ENCODE results near the gene SND1.
A peak's percentile ranks its signal among the peaks of the same experiment; 100 is the strongest.

SND1 gene

DNA sequence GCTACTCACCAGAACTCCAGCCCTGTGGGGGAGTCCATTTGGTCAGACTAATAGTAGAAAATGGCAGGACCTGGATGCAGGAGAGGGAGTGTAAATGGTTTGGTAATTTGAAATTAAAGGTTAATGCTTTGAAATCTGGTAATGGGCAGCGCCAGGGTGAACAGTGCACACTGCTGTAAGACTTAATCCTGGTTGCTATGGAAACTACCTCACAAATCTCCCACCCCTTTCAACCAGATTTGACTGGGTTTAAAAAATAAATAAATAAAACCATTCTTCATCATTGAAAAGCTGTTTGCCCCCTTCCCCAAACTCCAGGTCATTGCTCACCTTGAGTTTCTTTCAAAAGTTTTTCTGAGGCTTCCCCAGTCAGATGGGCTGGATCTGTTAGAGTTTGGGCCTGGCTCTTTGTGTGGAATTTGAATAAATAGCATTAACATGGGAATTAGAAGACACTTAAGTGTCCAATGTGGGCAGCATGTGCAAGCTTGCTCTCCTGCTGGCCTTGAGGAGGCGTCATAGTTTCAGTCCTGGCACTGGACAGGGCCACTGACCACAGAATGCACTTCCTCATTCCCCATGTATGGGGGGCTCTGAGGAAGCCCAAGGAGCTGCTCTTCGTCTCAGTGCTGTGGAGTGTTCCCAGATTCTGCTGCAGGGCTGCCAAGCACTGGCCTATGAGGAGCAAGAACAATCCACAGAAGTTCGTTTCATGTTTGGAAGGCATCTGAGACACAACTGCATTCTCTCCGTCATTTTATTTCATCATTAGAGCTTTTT is 288.6 kb downstream of the SND1 start:
- H3K27ac Mint-ChIP-seq = no peak overlapping the region
- no peak for DNase-seq

GRCh38 chr7:127941476-127942210 is 289.6 kb downstream of the SND1 start:
- H3K27ac Mint-ChIP-seq = peak overlapping the region in 1 of 2 donors; percentile 8
- no peak for ATAC-seq
- no peaks in the 10 kb centered on the region for H3K9me3 Mint-ChIP-seq

More for the DNA sequence above, 288.6 kb downstream of the SND1 start:
- no peak for ATAC-seq
- H3K4me3 Mint-ChIP-seq = no peak overlapping the region
- H3K9me3 Mint-ChIP-seq = no peaks in the 10 kb centered on the region
- H3K4me1 Mint-ChIP-seq = peaks cover under 1% of the 10 kb centered on the region
- H3K27me3 Mint-ChIP-seq = no peaks in the 10 kb centered on the region

GRCh38 chr7:127943541-127944521 is 291.8 kb downstream of the SND1 start:
- H3K27ac Mint-ChIP-seq = no peak overlapping the region
- no peak for ATAC-seq
- H3K27me3 Mint-ChIP-seq = no peaks in the 10 kb centered on the region
- no peak for DNase-seq
- no peaks in the 10 kb centered on the region for H3K9me3 Mint-ChIP-seq
- H3K4me1 Mint-ChIP-seq = no peaks in the 10 kb centered on the region
- no peak overlapping the region for H3K4me3 Mint-ChIP-seq

More at GRCh38 chr7:127941476-127942210, 289.6 kb downstream of the SND1 start:
- no peaks in the 10 kb centered on the region for H3K4me1 Mint-ChIP-seq
- DNase-seq = no peak
- no peak overlapping the region for H3K4me3 Mint-ChIP-seq
- H3K27me3 Mint-ChIP-seq = no peaks in the 10 kb centered on the region

- Mint-ChIP-seq H3K9me3 (no peaks in the 10 kb centered on the region), H3K27me3 (no peaks in the 10 kb centered on the region), H3K4me1 (no peaks in the 10 kb centered on the region), H3K4me3 (no peak overlapping the region), H3K27ac (no peak overlapping the region)
- no peak for ATAC-seq
- DNase-seq = no peak
Measured at GRCh38 chr7:127946111-127946510, 294.1 kb downstream of the SND1 start.

GRCh38 chr7:127946847-127947246 is 294.9 kb downstream of the SND1 start:
- Mint-ChIP-seq H3K4me1 (no peaks in the 10 kb centered on the region), H3K27me3 (no peaks in the 10 kb centered on the region), H3K9me3 (no peaks in the 10 kb centered on the region), H3K4me3 (no peak overlapping the region), H3K27ac (no peak overlapping the region)
- no peak for ATAC-seq
- no peak for DNase-seq

GRCh38 chr7:127948312-127948711 is 296.3 kb downstream of the SND1 start:
- no peak overlapping the region for H3K27ac Mint-ChIP-seq
- H3K4me1 Mint-ChIP-seq = no peaks in the 10 kb centered on the region

DNA sequence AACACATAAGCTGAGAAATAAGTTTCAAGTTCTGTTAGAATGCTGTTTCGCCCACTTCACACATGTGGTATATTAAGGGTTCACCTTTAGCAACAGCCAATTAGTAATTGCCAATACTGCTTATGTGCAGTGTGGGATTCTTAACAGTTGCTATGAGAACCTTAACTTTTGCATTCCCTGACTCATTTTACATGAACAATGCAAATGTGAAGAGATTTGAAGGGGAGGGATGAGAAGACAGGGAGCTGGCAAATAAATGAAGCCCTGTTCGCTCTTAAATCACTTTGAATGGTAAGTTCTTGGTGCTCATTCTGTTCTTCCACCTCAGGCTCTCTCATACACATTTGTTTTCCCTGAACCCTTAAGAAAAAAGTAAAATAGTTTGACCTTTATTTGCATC is 296.9 kb downstream of the SND1 start:
- H3K4me1 Mint-ChIP-seq = no peaks in the 10 kb centered on the region
- DNase-seq (no peak), ATAC-seq (no peak)
- peak overlapping the region in 1 of 2 donors; percentile 12 for H3K27ac Mint-ChIP-seq
- H3K9me3 Mint-ChIP-seq = no peaks in the 10 kb centered on the region
- H3K4me3 Mint-ChIP-seq = no peak overlapping the region
- no peaks in the 10 kb centered on the region for H3K27me3 Mint-ChIP-seq

More at GRCh38 chr7:127948312-127948711, 296.3 kb downstream of the SND1 start:
- no peak for ATAC-seq
- Mint-ChIP-seq H3K4me3 (no peak overlapping the region), H3K27me3 (no peaks in the 10 kb centered on the region), H3K9me3 (no peaks in the 10 kb centered on the region)
- no peak for DNase-seq

- Mint-ChIP-seq H3K4me1 (no peaks in the 10 kb centered on the region), H3K27ac (no peak overlapping the region), H3K9me3 (no peaks in the 10 kb centered on the region), H3K27me3 (no peaks in the 10 kb centered on the region), H3K4me3 (no peak overlapping the region)
- ATAC-seq (no peak), DNase-seq (no peak)
Measured at GRCh38 chr7:127949769-127950222, 297.8 kb downstream of the SND1 start.

DNA sequence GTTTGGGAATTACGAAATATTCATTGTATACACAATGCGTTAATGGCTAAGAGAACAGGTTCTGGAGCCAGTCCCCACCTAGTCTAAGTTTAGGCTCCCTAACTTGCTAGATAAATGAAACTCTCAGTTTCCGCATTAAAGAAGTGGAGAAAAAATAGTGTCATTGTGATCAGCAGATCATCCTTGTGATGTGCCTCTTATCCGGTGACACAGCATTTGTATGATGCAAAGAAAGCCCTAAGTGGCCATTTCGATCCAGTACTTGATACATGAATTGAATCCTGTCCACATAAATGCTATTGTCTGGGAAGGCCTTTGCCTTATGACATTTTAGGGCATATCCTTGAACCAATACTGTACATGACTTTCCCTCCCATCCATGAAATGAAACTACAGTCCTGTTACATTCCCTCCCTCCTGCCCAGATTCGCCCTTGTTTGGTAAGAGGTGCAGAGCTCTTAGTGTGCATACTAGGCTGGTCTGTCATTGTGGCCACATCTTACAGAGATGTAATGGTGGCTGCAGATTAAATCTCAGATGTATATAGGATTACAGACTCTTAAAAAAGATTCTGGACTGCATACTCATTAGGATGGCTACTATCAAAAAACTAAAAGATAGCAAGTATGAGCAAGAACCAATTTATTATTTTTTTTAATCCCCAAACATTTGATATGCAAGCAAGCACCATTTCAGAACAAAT is 298.4 kb downstream of the SND1 start:
- H3K27me3 Mint-ChIP-seq = no peaks in the 10 kb centered on the region
- ATAC-seq = no peak
- H3K4me1 Mint-ChIP-seq = no peaks in the 10 kb centered on the region
- H3K4me3 Mint-ChIP-seq = no peak overlapping the region
- no peak overlapping the region for H3K27ac Mint-ChIP-seq
- no peaks in the 10 kb centered on the region for H3K9me3 Mint-ChIP-seq
- DNase-seq = no peak

DNA sequence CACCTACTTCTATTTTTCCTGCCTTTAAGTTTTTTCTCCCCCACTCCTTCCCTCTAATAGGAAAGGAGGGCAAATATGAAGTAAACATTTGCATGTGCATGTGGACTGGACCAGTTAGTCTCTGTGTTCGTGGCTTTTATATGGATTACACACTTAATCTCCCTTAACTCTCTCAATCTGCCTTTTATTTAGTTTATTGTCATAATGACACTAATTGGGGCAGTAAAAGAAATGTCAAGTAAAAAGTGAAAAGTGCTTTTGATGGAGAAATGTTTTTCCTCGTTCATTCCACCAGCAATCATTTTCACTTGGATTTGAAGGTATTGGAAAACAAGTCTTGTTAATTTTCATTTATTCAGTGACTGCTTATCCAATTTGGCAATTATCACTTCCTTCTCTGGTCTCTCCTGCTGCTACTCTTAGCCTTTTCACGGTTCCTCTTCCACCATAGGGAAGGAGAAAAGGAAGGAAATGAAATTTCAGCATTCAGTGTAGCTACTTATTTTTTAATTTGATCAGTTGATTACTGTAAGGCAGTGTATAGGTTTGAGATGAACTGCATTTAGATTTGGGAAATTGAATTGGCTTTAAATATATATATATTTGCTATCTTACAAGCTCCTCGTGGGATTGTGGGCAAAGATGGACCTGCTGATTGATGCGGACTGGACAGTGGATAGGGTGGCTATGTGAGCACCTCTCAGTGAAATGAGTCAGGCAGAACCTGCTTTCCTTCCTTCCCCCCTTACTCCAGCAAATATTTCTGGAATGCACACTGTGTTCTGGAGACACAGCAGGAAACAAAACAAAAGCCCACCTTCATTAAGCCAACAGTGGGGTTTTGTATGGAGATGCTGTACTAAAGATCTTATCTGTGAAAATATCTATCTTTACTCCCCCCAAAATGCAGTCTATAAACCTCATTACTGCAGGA is 301.7 kb downstream of the SND1 start:
- Mint-ChIP-seq H3K9me3 (no peaks in the 10 kb centered on the region), H3K27ac (no peak overlapping the region), H3K4me1 (no peaks in the 10 kb centered on the region), H3K27me3 (no peaks in the 10 kb centered on the region), H3K4me3 (no peak overlapping the region)
- ATAC-seq (no peak), DNase-seq (no peak)

- H3K27ac Mint-ChIP-seq = no peak overlapping the region
- H3K4me3 Mint-ChIP-seq = no peak overlapping the region
- ATAC-seq (no peak), DNase-seq (no peak)
- H3K4me1 Mint-ChIP-seq = peaks cover 3% of the 10 kb centered on the region
- H3K27me3 Mint-ChIP-seq = no peaks in the 10 kb centered on the region
- H3K9me3 Mint-ChIP-seq = no peaks in the 10 kb centered on the region
Measured at GRCh38 chr7:127954357-127954748, 302.4 kb downstream of the SND1 start.

GRCh38 chr7:127955051-127955531 is 303.1 kb downstream of the SND1 start:
- Mint-ChIP-seq H3K9me3 (no peaks in the 10 kb centered on the region), H3K27me3 (no peaks in the 10 kb centered on the region), H3K27ac (no peak overlapping the region), H3K4me1 (peaks cover 10% of the 10 kb centered on the region), H3K4me3 (no peak overlapping the region)
- no peak for ATAC-seq
- DNase-seq = no peak

GRCh38 chr7:127957886-127958285 is 305.9 kb downstream of the SND1 start:
- Mint-ChIP-seq H3K9me3 (peaks cover 0 to 2% of the 10 kb centered on the region in 2 donors), H3K4me1 (peaks cover 11% of the 10 kb centered on the region), H3K27ac (no peak overlapping the region), H3K27me3 (no peaks in the 10 kb centered on the region), H3K4me3 (no peak overlapping the region)
- no peak for ATAC-seq
- DNase-seq = no peak

- Mint-ChIP-seq H3K4me1 (peaks cover 11% of the 10 kb centered on the region), H3K27me3 (no peaks in the 10 kb centered on the region), H3K9me3 (peaks cover 0 to 4% of the 10 kb centered on the region in 2 donors), H3K27ac (no peak overlapping the region), H3K4me3 (no peak overlapping the region)
- no peak for DNase-seq
- ATAC-seq = no peak
Measured at GRCh38 chr7:127959770-127960169, 307.8 kb downstream of the SND1 start.
